MM.1S (cell line): Measurements from ENCODE around the gene NDRG4.

Source experiments
- DNase-seq: peaks from one replicate; pipeline ENCODE4 v3.0.0-alpha.2; 2015
- H2AFZ ChIP-seq: fragments of 300-600 bp; sonication (generic); 2 replicates; pipeline ENCODE4 v1.6.0; 2016; ENCODE audit warnings: antibody characterized with exemption, low read length
- H3F3A ChIP-seq: fragments of 300-600 bp; sonication (generic); 2 replicates; pipeline ENCODE4 v1.6.1; 2016; ENCODE audit warnings: mild to moderate bottlenecking, antibody characterized with exemption, low read length, moderate library complexity, mixed read lengths; ENCODE audit not compliant: insufficient read depth
- H3K27ac ChIP-seq: fragments of 300-600 bp; sonication (generic); 2 replicates; pipeline ENCODE4 v1.5.1; 2016; ENCODE audit warnings: mild to moderate bottlenecking, low read length
- H3K27me3 ChIP-seq: fragments of 300-600 bp; sonication (generic); replicated peaks from 2 replicates; pipeline ENCODE4 v1.6.0; 2016; ENCODE audit warnings: low read length; ENCODE audit not compliant: insufficient read depth
- H3K36me3 ChIP-seq: fragments of 300-600 bp; sonication (generic); replicated peaks from 2 replicates; pipeline ENCODE4 v1.6.1; 2016; ENCODE audit warnings: mild to moderate bottlenecking, low read length, mixed read lengths; ENCODE audit not compliant: insufficient read depth
- H3K4me1 ChIP-seq: fragments of 300-600 bp; sonication (generic); 2 replicates; pipeline ENCODE4 v1.6.1; 2016; ENCODE audit warnings: low read length, mixed read lengths
- H3K4me2 ChIP-seq: fragments of 300-600 bp; sonication (generic); 2 replicates; pipeline ENCODE4 v1.6.0; 2016; ENCODE audit warnings: low read depth, low read length
- H3K4me3 ChIP-seq: fragments of 300-600 bp; sonication (generic); 2 replicates; pipeline ENCODE4 v1.5.1; 2016; ENCODE audit warnings: low read length, mixed read lengths
- H3K79me2 ChIP-seq: fragments of 300-600 bp; sonication (generic); 2 replicates; pipeline ENCODE4 v1.6.1; 2016; ENCODE audit warnings: mixed run types, low read length, mixed read lengths
- H3K9ac ChIP-seq: fragments of 300-600 bp; sonication (generic); 2 replicates; pipeline ENCODE4 v1.6.1; 2016; ENCODE audit warnings: low read length, mixed read lengths
- H3K9me2 ChIP-seq: fragments of 300-600 bp; sonication (generic); replicated peaks from 2 replicates; pipeline ENCODE4 v1.6.1; 2016; ENCODE audit warnings: mild to moderate bottlenecking, low read length, mixed read lengths; ENCODE audit not compliant: insufficient read depth
- H3K9me3 ChIP-seq: fragments of 300-600 bp; sonication (generic); replicated peaks from 2 replicates; pipeline ENCODE4 v1.6.1; 2016; ENCODE audit warnings: mild to moderate bottlenecking, low read length, mixed read lengths; ENCODE audit not compliant: insufficient read depth
- H4K20me1 ChIP-seq: fragments of 300-600 bp; sonication (generic); 2 replicates; pipeline ENCODE4 v1.6.1; 2016; ENCODE audit warnings: mild to moderate bottlenecking, low read length, moderate library complexity, mixed read lengths; ENCODE audit not compliant: insufficient read depth
- CTCF ChIP-seq: fragments of 300-600 bp; sonication (generic); IDR thresholded peaks from 2 replicates; pipeline ENCODE4 v1.5.1; 2016; ENCODE audit warnings: antibody characterized with exemption, low read length, mixed read lengths
- EZH2 ChIP-seq: fragments of 300-600 bp; sonication (generic); optimal IDR thresholded peaks from 2 replicates; pipeline ENCODE3; 2017; ENCODE audit warnings: low read depth, mild to moderate bottlenecking, antibody characterized with exemption, low read length, mixed read lengths
- EZH2phosphoT487 ChIP-seq: fragments of 300-600 bp; sonication (generic); IDR thresholded peaks from 2 replicates; pipeline ENCODE4 v1.6.1; 2018; ENCODE audit warnings: antibody characterized with exemption, low read length

NDRG4 gene

GRCh38 chr16:58537124-58537906 lies 37.4 kb downstream of the NDRG4 start:
- Histone ChIP-seq H3K27ac (no peak overlapping the region), H3K9me3 (no peaks in the 10 kb centered on the region), H3K79me2 (peaks cover 33% of the 10 kb centered on the region), H3K4me1 (no peaks in the 10 kb centered on the region), H4K20me1 (no peaks in the 10 kb centered on the region), H3K9me2 (no peaks in the 10 kb centered on the region), H3K9ac (no peak overlapping the region), H2AFZ (no peak overlapping the region), H3F3A (0 out of 2 replicates have a peak, but pooled peaks cover 4% of the 10 kb centered on the region), H3K4me2 (no peak overlapping the region), H3K4me3 (no peak overlapping the region), H3K36me3 (peaks cover 56% of the 10 kb centered on the region), H3K27me3 (no peaks in the 10 kb centered on the region)
- no peak for TF ChIP-seq EZH2
- no peak for TF ChIP-seq EZH2phosphoT487
- TF ChIP-seq CTCF: no peak
- DNase-seq: no peak

DNA sequence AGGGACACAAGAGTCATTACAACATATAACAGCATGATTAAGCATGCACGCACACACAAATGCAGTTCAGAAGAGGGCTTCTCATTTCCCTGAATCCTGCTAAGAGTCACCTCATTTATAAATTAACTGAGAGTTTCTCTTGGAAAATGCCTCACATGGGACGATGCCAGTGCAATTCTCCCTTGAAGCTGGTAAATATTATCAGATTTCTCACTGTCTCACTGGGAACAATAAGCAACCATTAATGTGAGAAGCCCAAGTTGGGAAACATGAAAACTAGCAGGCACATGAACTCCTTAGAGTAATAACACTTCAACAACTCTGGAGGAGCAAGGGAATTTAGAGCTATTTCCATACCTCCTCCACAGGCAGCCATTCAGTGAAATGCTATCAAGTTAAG lies 41.8 kb downstream of the NDRG4 start:
- TF ChIP-seq CTCF (no peak), EZH2phosphoT487 (no peak), EZH2 (no peak)
- Histone ChIP-seq H3K36me3 (peaks cover 68% of the 10 kb centered on the region), H3K4me2 (no peak overlapping the region), H3F3A (0 out of 2 replicates have a peak, but pooled peaks cover 4% of the 10 kb centered on the region), H3K27me3 (no peaks in the 10 kb centered on the region), H3K27ac (no peak overlapping the region), H3K9me3 (no peaks in the 10 kb centered on the region), H3K9me2 (no peaks in the 10 kb centered on the region), H2AFZ (no peak overlapping the region), H3K4me1 (no peaks in the 10 kb centered on the region), H3K4me3 (no peak overlapping the region), H3K9ac (no peak overlapping the region), H3K79me2 (peaks cover 33% of the 10 kb centered on the region), H4K20me1 (no peaks in the 10 kb centered on the region)
- no peak for DNase-seq

DNA sequence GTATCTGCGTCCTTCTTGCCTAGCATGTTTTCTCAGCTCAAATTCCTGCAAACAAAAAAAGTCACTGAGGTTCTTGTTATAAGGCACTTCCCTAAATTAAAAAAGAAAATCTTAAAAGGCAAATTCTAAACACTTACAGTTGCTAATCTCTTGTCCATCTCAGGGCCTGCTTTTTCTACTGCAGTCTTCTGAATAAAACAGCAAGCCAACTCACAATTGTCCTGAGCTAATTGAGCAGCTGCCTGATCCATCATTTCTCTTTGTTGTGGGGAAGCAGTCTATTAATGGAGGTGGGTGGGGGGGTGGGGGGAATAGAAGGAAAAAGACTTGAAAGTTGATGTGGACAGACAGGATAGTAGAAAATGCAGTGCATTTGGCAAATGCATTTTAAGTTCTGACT lies 42.3 kb downstream of the NDRG4 start:
- no peak overlapping the region for H2AFZ ChIP-seq
- H3K4me1 ChIP-seq: no peaks in the 10 kb centered on the region
- H3K4me3 ChIP-seq: no peak overlapping the region
- no peaks in the 10 kb centered on the region for H3K27me3 ChIP-seq
- 0 out of 2 replicates have a peak, but pooled peaks cover 2% of the 10 kb centered on the region for H3F3A ChIP-seq
- H3K9me3 ChIP-seq: no peaks in the 10 kb centered on the region
- no peaks in the 10 kb centered on the region for H3K9me2 ChIP-seq
- H3K27ac ChIP-seq: no peak overlapping the region
- DNase-seq: no peak
- peaks cover 27% of the 10 kb centered on the region for H3K79me2 ChIP-seq
- no peak overlapping the region for H3K4me2 ChIP-seq
- no peaks in the 10 kb centered on the region for H4K20me1 ChIP-seq
- no peak overlapping the region for H3K9ac ChIP-seq
- peaks cover 63% of the 10 kb centered on the region for H3K36me3 ChIP-seq
- TF ChIP-seq CTCF (no peak), EZH2phosphoT487 (no peak), EZH2 (no peak)
